Muscle layer of colon (tissue), 2 donors: ENCODE data around the gene CERS3.

Source experiments
- H3K27ac ChIP-seq: one replicate; pipeline ENCODE4 v1.7.0; 2013; ENCODE audit warnings: low read depth, mild to moderate bottlenecking, low read length, moderate library complexity
- H3K27me3 ChIP-seq, 2 donors: one replicate each; pipeline ENCODE4 v1.7.0; 2013; ENCODE audit warnings: low read length in 2 of 2, mild to moderate bottlenecking in 2 of 2; ENCODE audit not compliant: insufficient read depth in 2 of 2, control insufficient read depth in 1 of 2
- H3K36me3 ChIP-seq: one replicate; pipeline ENCODE4 v1.7.0; 2013; ENCODE audit warnings: mild to moderate bottlenecking, low read length; ENCODE audit not compliant: insufficient read depth
- H3K4me1 ChIP-seq: one replicate; pipeline ENCODE4 v1.7.0; 2013; ENCODE audit warnings: mild to moderate bottlenecking, low read length; ENCODE audit not compliant: insufficient read depth
- H3K4me3 ChIP-seq, 2 donors: one replicate each; pipeline ENCODE4 v1.7.0; 2013; ENCODE audit warnings: low read length in 2 of 2, low read depth in 1 of 2, mild to moderate bottlenecking in 1 of 2, moderate library complexity in 1 of 2
- H3K9ac ChIP-seq: one replicate; pipeline ENCODE4 v1.7.0; 2013; ENCODE audit warnings: low read length
- H3K9me3 ChIP-seq: one replicate; pipeline ENCODE4 v1.7.0; 2013; ENCODE audit warnings: mild to moderate bottlenecking, low read length
- donor health status: abdominal sarcoma.
- donor health status: Adenocarcinoma of cecum.

Gene CERS3

GRCh38 chr15:100500226-100500990 is 28.3 kb downstream of the CERS3 start:
- Histone ChIP-seq H3K9ac (no peak overlapping the region), H3K9me3 (no peaks in the 10 kb centered on the region), H3K36me3 (no peaks in the 10 kb centered on the region), H3K4me1 (no peaks in the 10 kb centered on the region), H3K27me3 (no peaks in the 10 kb centered on the region), H3K27ac (no peak overlapping the region), H3K4me3 (no peak overlapping the region)

GRCh38 chr15:100495861-100496260 is 32.9 kb downstream of the CERS3 start:
- H3K27me3 ChIP-seq: no peaks in the 10 kb centered on the region
- no peaks in the 10 kb centered on the region for H3K4me1 ChIP-seq
- H3K9ac ChIP-seq: no peak overlapping the region
- no peak overlapping the region for H3K4me3 ChIP-seq
- H3K36me3 ChIP-seq: no peaks in the 10 kb centered on the region
- H3K27ac ChIP-seq: no peak overlapping the region
- no peaks in the 10 kb centered on the region for H3K9me3 ChIP-seq

GRCh38 chr15:100493213-100493612 is 35.5 kb downstream of the CERS3 start:
- no peaks in the 10 kb centered on the region for H3K9me3 ChIP-seq
- no peaks in the 10 kb centered on the region for H3K27me3 ChIP-seq
- no peak overlapping the region for H3K4me3 ChIP-seq
- H3K36me3 ChIP-seq: no peaks in the 10 kb centered on the region
- no peak overlapping the region for H3K9ac ChIP-seq
- no peak overlapping the region for H3K27ac ChIP-seq
- H3K4me1 ChIP-seq: no peaks in the 10 kb centered on the region

GRCh38 chr15:100484443-100484842 is 44.3 kb downstream of the CERS3 start:
- Histone ChIP-seq H3K4me1 (peaks cover 5% of the 10 kb centered on the region), H3K4me3 (no peak overlapping the region), H3K36me3 (no peaks in the 10 kb centered on the region), H3K9me3 (no peaks in the 10 kb centered on the region), H3K27ac (no peak overlapping the region), H3K27me3 (no peaks in the 10 kb centered on the region), H3K9ac (no peak overlapping the region)

GRCh38 chr15:100483370-100483769 is 45.4 kb downstream of the CERS3 start:
- Histone ChIP-seq H3K9ac (no peak overlapping the region), H3K4me3 (no peak overlapping the region), H3K27ac (no peak overlapping the region), H3K4me1 (peaks cover 5% of the 10 kb centered on the region), H3K36me3 (no peaks in the 10 kb centered on the region), H3K9me3 (peaks cover 1% of the 10 kb centered on the region), H3K27me3 (no peaks in the 10 kb centered on the region)

- H3K36me3 ChIP-seq: no peaks in the 10 kb centered on the region
- no peaks in the 10 kb centered on the region for H3K27me3 ChIP-seq
- no peak overlapping the region for H3K9ac ChIP-seq
- H3K4me1 ChIP-seq: peaks cover 1% of the 10 kb centered on the region
- H3K9me3 ChIP-seq: peaks cover 4% of the 10 kb centered on the region
- no peak overlapping the region for H3K4me3 ChIP-seq
- no peak overlapping the region for H3K27ac ChIP-seq
Observed at GRCh38 chr15:100476805-100477204, 51.9 kb downstream of the CERS3 start.

- Histone ChIP-seq H3K9me3 (no peaks in the 10 kb centered on the region), H3K9ac (no peak overlapping the region), H3K27ac (no peak overlapping the region), H3K4me3 (no peak overlapping the region), H3K4me1 (peaks cover 13% of the 10 kb centered on the region), H3K36me3 (no peaks in the 10 kb centered on the region), H3K27me3 (no peaks in the 10 kb centered on the region)
Observed at GRCh38 chr15:100472736-100473135, 56.0 kb downstream of the CERS3 start.

GRCh38 chr15:100471933-100472332 is 56.8 kb downstream of the CERS3 start:
- no peak overlapping the region for H3K4me3 ChIP-seq
- no peaks in the 10 kb centered on the region for H3K36me3 ChIP-seq
- H3K27ac ChIP-seq: no peak overlapping the region
- no peaks in the 10 kb centered on the region for H3K9me3 ChIP-seq
- peaks cover 13% of the 10 kb centered on the region for H3K4me1 ChIP-seq
- H3K9ac ChIP-seq: no peak overlapping the region
- H3K27me3 ChIP-seq: no peaks in the 10 kb centered on the region

- no peak overlapping the region for H3K27ac ChIP-seq
- H3K36me3 ChIP-seq: no peaks in the 10 kb centered on the region
- no peaks in the 10 kb centered on the region for H3K9me3 ChIP-seq
- H3K4me3 ChIP-seq: no peak overlapping the region
- no peaks in the 10 kb centered on the region for H3K27me3 ChIP-seq
- H3K4me1 ChIP-seq: peaks cover 13% of the 10 kb centered on the region
- no peak overlapping the region for H3K9ac ChIP-seq
Observed at GRCh38 chr15:100468285-100468684, 60.5 kb downstream of the CERS3 start.

- Histone ChIP-seq H3K9me3 (no peaks in the 10 kb centered on the region), H3K27me3 (no peaks in the 10 kb centered on the region), H3K9ac (no peak overlapping the region), H3K27ac (no peak overlapping the region), H3K4me1 (peaks cover 5% of the 10 kb centered on the region), H3K4me3 (no peak overlapping the region), H3K36me3 (no peaks in the 10 kb centered on the region)
Observed at GRCh38 chr15:100466073-100466472, 62.7 kb downstream of the CERS3 start.

GRCh38 chr15:100464888-100465287 is 63.9 kb downstream of the CERS3 start:
- no peak overlapping the region for H3K4me3 ChIP-seq
- H3K36me3 ChIP-seq: no peaks in the 10 kb centered on the region
- H3K9ac ChIP-seq: no peak overlapping the region
- no peaks in the 10 kb centered on the region for H3K27me3 ChIP-seq
- peaks cover 5% of the 10 kb centered on the region for H3K4me1 ChIP-seq
- H3K9me3 ChIP-seq: no peaks in the 10 kb centered on the region
- no peak overlapping the region for H3K27ac ChIP-seq

- H3K9ac ChIP-seq: no peak overlapping the region
- no peaks in the 10 kb centered on the region for H3K36me3 ChIP-seq
- peaks cover 5% of the 10 kb centered on the region for H3K4me1 ChIP-seq
- no peaks in the 10 kb centered on the region for H3K27me3 ChIP-seq
- H3K4me3 ChIP-seq: no peak overlapping the region
- H3K27ac ChIP-seq: no peak overlapping the region
- H3K9me3 ChIP-seq: no peaks in the 10 kb centered on the region
Observed at GRCh38 chr15:100464256-100464655, 64.5 kb downstream of the CERS3 start.
